ENCODE results near the gene KCNMA1.

DNA sequence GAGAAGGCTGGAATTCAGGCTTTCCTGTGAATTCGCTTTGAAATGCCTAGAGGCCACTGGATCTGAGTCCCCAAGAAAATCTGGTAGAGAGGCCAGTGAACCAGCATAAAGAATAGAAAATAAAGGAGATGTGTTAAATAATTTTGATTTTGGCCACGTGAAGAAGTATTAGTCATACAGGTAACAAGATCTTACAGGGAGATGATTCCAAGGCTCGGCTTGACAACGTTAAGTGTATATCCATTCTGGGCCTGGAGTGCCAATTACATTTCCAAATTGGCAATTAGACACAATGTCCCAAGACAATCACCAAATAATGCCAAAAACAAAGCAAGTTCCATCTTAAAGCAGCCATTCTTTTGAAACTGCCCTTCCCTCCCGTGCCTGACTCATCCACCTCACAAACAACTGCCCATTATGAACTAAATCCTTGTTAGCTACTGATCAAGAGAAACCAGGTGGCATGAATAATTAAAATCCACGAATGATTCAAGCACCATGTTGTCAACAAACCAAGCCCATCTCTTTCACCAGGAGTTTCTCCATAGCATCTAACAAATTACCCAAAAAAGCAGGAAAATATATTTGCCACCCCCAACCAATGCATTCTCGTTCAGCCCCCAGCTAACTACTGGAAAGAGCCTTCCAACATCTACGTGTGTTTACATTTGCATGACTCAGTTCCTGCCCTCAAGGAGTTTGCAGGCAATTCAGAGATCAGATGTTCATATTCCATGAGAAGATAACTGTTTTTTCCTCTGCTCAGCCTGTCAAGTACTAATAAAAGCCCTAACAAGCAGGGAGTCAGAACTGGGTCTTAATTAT is 8.5 kb downstream of the KCNMA1 start:
- TF ChIP-seq GATA3 (IDR thresholded peaks at IDR 0.05; ENCODE audit: low read depth, low read length) (no peak), GATA2 (IDR thresholded peaks at IDR 0.05; ENCODE audit: low read depth, low read length) (no peak)

Data from SH-SY5Y (cell line).